ENCODE data around the gene COQ8A.

- no peak for TF ChIP-seq EZH2phosphoT487 (IDR thresholded peaks at IDR 0.05; ENCODE audit: insufficient read depth, low read depth)
- TF ChIP-seq EZH2 (IDR thresholded peaks at IDR 0.05; ENCODE audit: insufficient read depth, poor library complexity, severe bottlenecking), result no peak
These were observed 9.3 kb downstream of the COQ8A start for GRCh38 chr1:226949401-226949800.
